Non-pigmented ciliary epithelial cell (primary cell): ENCODE results near the gene SHB.

Experiments used
- DNase-seq: peaks from one replicate; pipeline ENCODE4 v3.0.0-alpha.2; 2010; ENCODE audit warnings: low read depth

SHB gene

GRCh38 chr9:38068701-38069628 lies at the start of gene SHB:
SHB (minus strand) TSS chr9:38069227; CDS start chr9:38068645, 582 bp downstream.
- no peak for DNase-seq

DNA sequence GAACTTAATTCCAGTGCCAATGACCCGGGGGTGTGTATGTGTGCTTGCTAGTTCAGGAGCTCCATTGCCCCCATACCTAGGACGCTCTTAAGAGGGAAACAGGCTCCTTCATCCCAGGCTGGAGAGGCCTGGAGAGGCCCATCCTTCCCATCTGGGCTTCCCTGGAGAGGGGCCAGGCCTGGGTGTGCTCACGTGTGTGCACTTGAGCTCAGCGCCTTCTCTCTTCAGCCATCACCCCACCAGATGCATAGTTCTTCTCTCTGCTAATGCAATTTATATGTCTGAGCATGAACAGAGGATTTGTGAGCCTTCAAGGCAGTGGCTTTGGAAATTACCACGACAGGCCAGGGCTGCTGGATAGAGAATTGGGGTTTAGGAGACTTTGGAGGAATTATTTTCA lies 48.6 kb upstream of the SHB start:
- DNase-seq: no peak

- DNase-seq: no peak
These were observed 45.9 kb upstream of the SHB start for GRCh38 chr9:38114905-38115304.

DNA sequence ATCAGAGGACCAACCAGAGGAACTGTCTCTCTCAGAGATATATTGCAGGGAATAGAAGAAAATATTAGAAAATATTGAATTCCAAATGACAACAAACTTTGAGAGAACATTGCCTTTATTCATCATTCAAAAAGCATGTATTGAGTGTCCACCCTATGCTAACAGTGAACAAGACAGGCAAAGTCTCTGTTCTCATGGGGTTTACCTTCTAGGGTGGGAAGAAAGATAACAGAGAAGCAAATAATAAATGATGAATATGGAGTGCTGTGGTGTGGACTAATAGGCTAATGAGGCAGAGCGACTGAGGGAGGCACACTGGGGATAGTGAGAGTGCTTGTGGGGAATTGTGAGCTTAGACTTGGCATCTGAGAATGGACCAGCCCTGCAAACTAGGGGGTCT lies 43.4 kb upstream of the SHB start:
- no peak for DNase-seq

GRCh38 chr9:38112049-38112448 lies 43.0 kb upstream of the SHB start:
- no peak for DNase-seq

GRCh38 chr9:38110476-38110875 lies 41.4 kb upstream of the SHB start:
- no peak for DNase-seq

- no peak for DNase-seq
These were observed 40.6 kb upstream of the SHB start for GRCh38 chr9:38109601-38110000.

DNA sequence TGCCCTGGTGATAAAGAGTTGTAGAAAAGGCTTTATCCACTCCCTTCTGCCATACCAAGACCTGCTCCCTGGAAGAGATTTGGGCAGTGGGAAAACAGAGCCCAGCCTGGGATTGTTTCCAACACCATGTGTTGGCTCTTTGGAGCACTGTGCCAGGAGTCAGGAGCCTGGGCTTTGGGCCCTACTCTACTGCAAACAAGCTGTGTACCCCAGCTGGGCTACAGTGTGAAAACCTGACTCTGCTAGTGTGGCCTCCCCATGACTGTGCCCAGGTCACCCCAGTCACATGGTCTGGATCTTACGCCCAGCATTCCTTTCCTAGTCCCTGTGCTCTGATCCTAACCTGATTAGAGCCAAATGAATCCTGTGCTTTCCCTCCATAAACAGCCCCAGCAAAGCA lies 39.3 kb upstream of the SHB start:
- DNase-seq: no peak

GRCh38 chr9:38107811-38108304 lies 38.8 kb upstream of the SHB start:
- no peak for DNase-seq

DNA sequence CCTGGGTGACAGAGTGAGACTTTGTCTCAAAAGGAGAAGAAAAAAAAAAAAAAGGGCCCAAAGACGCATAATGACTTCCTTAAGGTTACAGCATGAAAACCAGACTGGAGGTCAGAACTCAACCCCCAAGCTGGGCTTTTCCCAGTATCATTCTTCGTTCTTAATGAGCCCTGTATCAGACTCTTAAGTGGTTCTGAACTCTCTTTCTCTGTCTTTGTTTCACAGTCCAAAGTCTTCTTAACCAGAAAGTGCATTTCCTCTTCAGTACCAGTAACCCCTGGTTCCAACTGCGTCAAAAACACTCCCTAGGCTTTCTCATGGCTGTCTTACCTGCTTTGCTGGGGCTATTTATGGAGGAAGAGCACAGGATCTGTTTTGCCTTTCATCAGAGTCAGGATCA lies 38.4 kb upstream of the SHB start:
- no peak for DNase-seq

DNA sequence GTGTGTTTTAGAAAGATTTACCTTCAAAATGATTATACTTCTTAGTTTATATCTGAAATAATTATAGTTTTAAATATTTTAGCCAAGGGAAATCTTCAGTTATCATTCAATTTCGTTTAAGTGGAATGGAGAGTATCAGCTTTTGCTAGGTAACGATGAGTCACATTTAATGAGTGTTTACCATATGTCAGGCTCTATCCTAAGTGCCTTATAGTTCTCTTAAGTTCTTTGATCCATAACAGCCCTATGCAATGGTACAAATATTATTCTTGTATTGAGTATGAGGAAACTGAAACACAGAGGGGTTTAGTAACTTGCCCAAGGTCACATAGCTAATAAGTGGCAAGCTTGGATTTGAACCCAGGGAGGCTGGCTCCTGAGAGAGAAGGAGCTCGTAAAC lies 37.5 kb upstream of the SHB start:
- no peak for DNase-seq

DNA sequence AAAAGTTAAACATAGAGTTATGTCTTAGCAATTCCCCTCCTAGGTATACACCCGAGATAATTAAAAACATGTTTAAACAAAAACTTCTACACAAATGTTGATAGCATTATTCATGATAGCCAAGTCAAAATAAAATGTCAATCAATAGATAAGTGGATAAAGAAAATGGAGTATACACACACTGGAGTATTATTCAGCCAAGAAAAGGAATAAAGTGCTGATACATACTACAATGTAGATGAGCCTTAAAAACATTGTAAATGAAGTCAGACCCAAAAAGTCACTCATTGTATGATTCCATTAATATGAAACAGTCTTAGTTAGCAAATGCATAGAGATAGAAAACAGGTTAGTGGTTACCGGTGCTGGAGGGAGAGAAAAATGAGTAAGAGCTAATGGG lies 34.3 kb upstream of the SHB start:
- no peak for DNase-seq

DNA sequence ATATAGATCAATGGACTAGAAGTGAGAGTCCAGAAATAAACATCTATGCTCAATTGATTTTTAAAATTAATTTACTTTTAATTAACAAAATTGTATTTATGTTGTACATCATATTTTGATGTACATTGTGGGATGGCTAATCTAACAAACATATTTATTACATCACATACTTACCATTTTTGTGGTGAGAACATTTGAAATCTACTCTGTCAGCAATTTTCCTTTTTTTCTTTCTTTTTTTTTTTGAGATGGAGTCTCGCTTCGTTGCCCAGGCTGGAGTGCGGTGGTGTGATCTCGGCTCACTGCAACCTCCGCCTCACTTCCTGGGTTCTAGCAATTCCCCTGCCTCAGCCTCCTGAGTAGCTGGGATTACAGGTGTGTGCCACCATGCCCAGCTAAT lies 32.4 kb upstream of the SHB start:
- no peak for DNase-seq

- DNase-seq: no peak
These were observed 27.3 kb upstream of the SHB start for GRCh38 chr9:38096238-38096805.

- DNase-seq: no peak
These were observed 25.1 kb upstream of the SHB start for GRCh38 chr9:38094165-38094564.

- no peak for DNase-seq
These were observed 23.6 kb upstream of the SHB start for GRCh38 chr9:38092656-38093055.

DNA sequence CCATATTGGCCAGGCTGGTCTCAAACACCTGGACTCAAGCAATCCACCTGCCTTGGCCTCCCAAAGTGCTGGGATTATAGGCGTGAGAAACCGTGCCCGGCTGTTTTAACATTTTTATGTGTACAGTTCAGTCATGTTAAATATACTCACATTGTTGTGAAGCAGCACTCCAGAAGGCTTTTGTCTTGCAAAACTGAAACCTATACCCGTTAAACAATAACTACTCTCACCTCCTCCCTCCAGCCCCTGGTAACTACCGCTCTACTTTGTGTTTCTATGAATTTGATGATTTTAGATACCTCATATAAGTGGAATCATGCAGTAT lies 23.1 kb upstream of the SHB start:
- DNase-seq: no peak

DNA sequence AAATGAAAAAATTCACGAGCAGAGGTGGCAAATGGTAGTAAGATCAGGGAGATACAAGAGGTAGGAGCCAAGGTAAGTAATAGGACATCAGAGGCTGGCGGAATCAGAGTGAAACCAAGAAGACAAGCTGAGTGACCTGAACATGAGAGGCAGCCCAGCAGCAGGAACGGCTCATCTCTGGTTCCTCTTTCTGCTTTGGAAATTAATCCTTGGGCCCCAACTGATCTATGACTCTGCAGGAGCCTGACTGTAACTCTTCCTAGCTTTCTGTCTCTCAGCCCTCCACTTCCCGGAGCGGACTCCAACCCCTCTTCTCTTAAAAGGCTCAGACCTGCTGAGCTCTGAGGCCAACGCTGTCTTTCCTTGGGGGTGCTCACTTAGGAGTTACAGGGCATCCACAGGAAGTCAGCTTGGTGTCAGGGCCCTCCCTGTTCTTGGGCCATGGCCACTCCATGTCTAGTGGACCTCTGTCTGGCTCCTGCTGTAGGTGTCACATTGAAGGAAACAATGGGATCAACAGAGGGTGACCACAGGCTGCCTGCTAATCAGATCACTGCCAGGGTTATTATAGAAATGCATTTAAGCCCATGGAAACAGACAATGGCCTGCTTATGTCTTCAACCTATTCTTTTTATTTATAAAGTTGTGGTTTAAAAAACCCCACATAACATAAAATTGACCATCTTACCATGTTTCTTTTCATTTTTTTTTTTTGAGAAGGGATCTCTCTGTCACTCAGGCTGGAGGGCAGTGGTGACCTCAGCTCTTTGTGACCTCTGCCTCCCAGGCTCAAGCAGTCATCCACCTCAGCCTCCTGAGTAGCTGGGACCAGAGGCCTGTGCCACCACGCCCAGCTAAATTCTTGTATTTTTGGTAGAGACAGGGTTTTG lies 22.5 kb upstream of the SHB start:
- DNase-seq: no peak

DNA sequence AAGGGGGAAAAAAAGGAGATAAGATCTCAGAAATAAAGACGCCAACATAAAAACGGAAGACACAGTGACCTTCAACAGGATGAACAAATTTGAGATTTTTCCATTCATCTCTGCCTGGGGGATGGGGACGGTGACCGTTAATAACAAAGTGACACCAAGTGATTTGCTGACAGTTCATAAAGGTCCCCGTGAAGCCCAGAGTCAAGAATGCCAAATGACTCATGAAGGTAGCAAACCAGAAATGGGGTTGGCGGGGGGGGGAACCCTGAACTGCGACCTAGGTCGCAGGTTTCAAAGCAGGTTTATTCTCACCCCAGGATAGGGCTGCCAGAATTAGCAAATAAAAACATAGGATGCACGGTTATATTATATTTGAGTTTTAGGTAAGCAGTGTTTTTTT lies 21.1 kb upstream of the SHB start:
- no peak for DNase-seq

GRCh38 chr9:38089387-38090165 lies 20.5 kb upstream of the SHB start:
- DNase-seq: no peak

GRCh38 chr9:38088006-38088925 lies 19.2 kb upstream of the SHB start:
- DNase-seq: no peak
